ENCODE data around the gene OSBP2.

Gene OSBP2

GRCh38 chr22:30872285-30873041 lies 177.8 kb downstream of the OSBP2 start:
- Histone ChIP-seq H3F3A (ENCODE audit: insufficient read depth, low read length) (no peaks in the 10 kb centered on the region), H2AFZ (ENCODE audit: low read length) (no peak overlapping the region), H3K9me2 (ENCODE audit: low read depth, low read length) (no peaks in the 10 kb centered on the region), H3K27ac (ENCODE audit: low read depth, low read length, poor library complexity, severe bottlenecking) (no peak overlapping the region), H3K9ac (ENCODE audit: low read length) (no peak overlapping the region), H3K27me3 (ENCODE audit: insufficient read depth, low read length) (peaks cover 3% of the 10 kb centered on the region), H4K20me1 (ENCODE audit: insufficient read depth, low read length) (no peaks in the 10 kb centered on the region), H3K4me2 (ENCODE audit: low read length) (no peak overlapping the region), H3K4me3 (ENCODE audit: low read depth, low read length, poor library complexity, severe bottlenecking) (no peak overlapping the region), H3K79me2 (ENCODE audit: insufficient read depth, low read length) (no peaks in the 10 kb centered on the region), H3K4me1 (ENCODE audit: insufficient read depth, low read length, severe bottlenecking) (no peaks in the 10 kb centered on the region), H3K9me3 (ENCODE audit: low read length) (no peaks in the 10 kb centered on the region), H3K36me3 (ENCODE audit: insufficient read depth, low read length) (no peaks in the 10 kb centered on the region)
- no peak for TF ChIP-seq EZH2 (IDR thresholded peaks at IDR 0.05; ENCODE audit: borderline replicate concordance, low read length)
- TF ChIP-seq CTCF (IDR thresholded peaks at IDR 0.05; ENCODE audit: low read length) = no peak

GRCh38 chr22:30873086-30873650 lies 178.5 kb downstream of the OSBP2 start:
- Histone ChIP-seq H3K9me3 (ENCODE audit: low read length) (no peaks in the 10 kb centered on the region), H3K4me2 (ENCODE audit: low read length) (no peak overlapping the region), H3K4me3 (ENCODE audit: low read depth, low read length, poor library complexity, severe bottlenecking) (no peak overlapping the region), H4K20me1 (ENCODE audit: insufficient read depth, low read length) (no peaks in the 10 kb centered on the region), H2AFZ (ENCODE audit: low read length) (no peak overlapping the region), H3K79me2 (ENCODE audit: insufficient read depth, low read length) (no peaks in the 10 kb centered on the region), H3K36me3 (ENCODE audit: insufficient read depth, low read length) (no peaks in the 10 kb centered on the region), H3F3A (ENCODE audit: insufficient read depth, low read length) (no peaks in the 10 kb centered on the region), H3K9me2 (ENCODE audit: low read depth, low read length) (no peaks in the 10 kb centered on the region), H3K27ac (ENCODE audit: low read depth, low read length, poor library complexity, severe bottlenecking) (no peak overlapping the region), H3K27me3 (ENCODE audit: insufficient read depth, low read length) (peaks cover 3% of the 10 kb centered on the region), H3K4me1 (ENCODE audit: insufficient read depth, low read length, severe bottlenecking) (no peaks in the 10 kb centered on the region), H3K9ac (ENCODE audit: low read length) (no peak overlapping the region)
- TF ChIP-seq CTCF (IDR thresholded peaks at IDR 0.05; ENCODE audit: low read length) (no peak), EZH2 (IDR thresholded peaks at IDR 0.05; ENCODE audit: borderline replicate concordance, low read length) (no peak)

GRCh38 chr22:30873661-30874060 lies 179.0 kb downstream of the OSBP2 start:
- no peak overlapping the region for H3K9ac ChIP-seq (ENCODE audit: low read length)
- H3K36me3 ChIP-seq (ENCODE audit: insufficient read depth, low read length) = no peaks in the 10 kb centered on the region
- no peaks in the 10 kb centered on the region for H3K9me3 ChIP-seq (ENCODE audit: low read length)
- no peak overlapping the region for H2AFZ ChIP-seq (ENCODE audit: low read length)
- H3F3A ChIP-seq (ENCODE audit: insufficient read depth, low read length) = no peaks in the 10 kb centered on the region
- H3K4me1 ChIP-seq (ENCODE audit: insufficient read depth, low read length, severe bottlenecking) = no peaks in the 10 kb centered on the region
- H3K4me2 ChIP-seq (ENCODE audit: low read length) = no peak overlapping the region
- no peaks in the 10 kb centered on the region for H4K20me1 ChIP-seq (ENCODE audit: insufficient read depth, low read length)
- no peak overlapping the region for H3K27ac ChIP-seq (ENCODE audit: low read depth, low read length, poor library complexity, severe bottlenecking)
- no peaks in the 10 kb centered on the region for H3K79me2 ChIP-seq (ENCODE audit: insufficient read depth, low read length)
- H3K9me2 ChIP-seq (ENCODE audit: low read depth, low read length) = no peaks in the 10 kb centered on the region
- no peak overlapping the region for H3K4me3 ChIP-seq (ENCODE audit: low read depth, low read length, poor library complexity, severe bottlenecking)
- H3K27me3 ChIP-seq (ENCODE audit: insufficient read depth, low read length) = peaks cover 3% of the 10 kb centered on the region
- TF ChIP-seq EZH2 (IDR thresholded peaks at IDR 0.05; ENCODE audit: borderline replicate concordance, low read length) = no peak
- TF ChIP-seq CTCF (IDR thresholded peaks at IDR 0.05; ENCODE audit: low read length) = no peak

Data from OCI-LY1 (cell line).